HG02798 (cell line): ENCODE results near the gene XKR7.
"Not testable (repeated sequence)": the region's sequence is repeated elsewhere in the genome, so short reads cannot be mapped to it uniquely, and the experiment has no call there.

Experiments
- ATAC-seq: cut with Tn5 transposase; IDR thresholded peaks from one replicate; pipeline ENCODE4 v1.9.1; 2021; ENCODE audit warnings: mild to moderate bottlenecking; ENCODE audit not compliant: unreplicated experiment, poor library complexity

Gene XKR7

GRCh38 chr20:31967830-31968249 is at the start of gene XKR7:
TSS of gene XKR7 (plus strand) at chr20:31968151. CDS start at chr20:31968176, 25 bp downstream.
- no peak for ATAC-seq

- ATAC-seq: no peak
These were observed 49.4 kb upstream of the XKR7 start for GRCh38 chr20:31918466-31919105.

- no peak for ATAC-seq
These were observed 48.4 kb upstream of the XKR7 start for GRCh38 chr20:31919410-31920155.

- no peak for ATAC-seq
These were observed 47.6 kb upstream of the XKR7 start for GRCh38 chr20:31920275-31920855.

- ATAC-seq: not testable (repeated sequence)
These were observed 46.5 kb upstream of the XKR7 start for GRCh38 chr20:31921480-31921879.

- ATAC-seq: no peak
These were observed 45.8 kb upstream of the XKR7 start for GRCh38 chr20:31922181-31922580.

- ATAC-seq: no peak
These were observed 45.4 kb upstream of the XKR7 start for GRCh38 chr20:31922588-31922987.

GRCh38 chr20:31923388-31924331 is 44.3 kb upstream of the XKR7 start:
- peak; percentile 66 for ATAC-seq

GRCh38 chr20:31924561-31924960 is 43.4 kb upstream of the XKR7 start:
- ATAC-seq: no peak

GRCh38 chr20:31925631-31926030 is 42.3 kb upstream of the XKR7 start:
- ATAC-seq: no peak

GRCh38 chr20:31926493-31926892 is 41.5 kb upstream of the XKR7 start:
- no peak for ATAC-seq

- ATAC-seq: no peak
These were observed 40.3 kb upstream of the XKR7 start for GRCh38 chr20:31927627-31928159.

- ATAC-seq: not testable (repeated sequence)
These were observed 38.3 kb upstream of the XKR7 start for GRCh38 chr20:31929631-31930030.

GRCh38 chr20:31930779-31931178 is 37.2 kb upstream of the XKR7 start:
- ATAC-seq: no peak

- ATAC-seq: no peak
These were observed 34.3 kb upstream of the XKR7 start for GRCh38 chr20:31933698-31934097.

- ATAC-seq: no peak
These were observed 33.5 kb upstream of the XKR7 start for GRCh38 chr20:31934491-31934890.

GRCh38 chr20:31934968-31935764 is 32.8 kb upstream of the XKR7 start:
- no peak for ATAC-seq

- ATAC-seq: no peak
These were observed 31.5 kb upstream of the XKR7 start for GRCh38 chr20:31936420-31936819.

- ATAC-seq: no peak
These were observed 30.1 kb upstream of the XKR7 start for GRCh38 chr20:31937820-31938219.
